Bronchial epithelial cell (primary cell): Measurements from ENCODE around the gene FAM184B. TPM values are rescaled to one million over a fixed set of nuclear protein-coding genes. Genes with fewer than 3 reads are reported as not detected.
"Not testable (repeated sequence)": the region's sequence is repeated elsewhere in the genome, so short reads cannot be mapped to it uniquely, and the experiment has no call there.

ENCODE experiments used
- DNase-seq: peaks from one replicate; pipeline ENCODE4 v3.0.0-alpha.2; 2010; ENCODE audit warnings: low read depth
- FAIRE-seq: peaks from 2 replicates; lab custom pipeline; 2011; peaks lifted over from hg19 to GRCh38; lab: Jason Lieb, UNC
- H3K27me3 ChIP-seq: 2 replicates; pipeline ENCODE4 v1.5.1; 2011; ENCODE audit warnings: low read length; ENCODE audit not compliant: control insufficient read depth, insufficient read depth
- H3K36me3 ChIP-seq: 2 replicates; pipeline ENCODE4 v1.5.1; 2011; ENCODE audit warnings: low read length; ENCODE audit not compliant: control insufficient read depth, insufficient read depth
- H3K4me3 ChIP-seq: 2 replicates; pipeline ENCODE4 v1.5.1; 2011; ENCODE audit warnings: mild to moderate bottlenecking, low read depth, low read length, control low read depth
- CTCF ChIP-seq: IDR thresholded peaks from 2 replicates; pipeline ENCODE4 v1.5.1; 2011; ENCODE audit warnings: mild to moderate bottlenecking, moderate library complexity, low read length, control low read depth, inconsistent platforms; ENCODE audit not compliant: insufficient read depth, severe bottlenecking
- total RNA-seq: library from RNA; depleted of rRNA; stranded (reverse); fragments of >200 nt; gene quantifications from 2 replicates; pipeline ENCODE4 v1.2.1, GENCODE V29; 2014

The FAM184B gene
- total RNA-seq, 1 donor from 2014 or later, result not detected

DNA sequence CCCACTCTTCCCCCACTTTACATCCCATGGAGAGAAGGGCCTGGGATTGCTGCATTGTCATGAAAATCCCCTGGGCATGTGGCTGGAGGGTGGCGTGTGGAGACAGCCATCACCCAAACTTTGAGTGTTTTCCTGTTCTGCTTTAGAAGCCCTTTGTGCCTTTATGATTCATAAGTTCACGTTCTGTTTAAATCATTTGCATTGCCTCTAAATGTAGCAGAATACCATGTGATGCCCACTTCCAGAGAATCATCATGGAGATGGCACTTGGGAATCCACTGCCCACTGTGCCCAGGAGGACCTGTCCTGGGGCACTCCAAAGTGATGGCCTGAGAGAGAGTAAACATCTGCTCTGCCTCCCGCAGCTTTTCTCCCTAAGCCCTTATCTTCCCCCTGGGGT is 114.2 kb downstream of the FAM184B start:
- Histone ChIP-seq H3K27me3 (no peaks in the 10 kb centered on the region), H3K4me3 (no peak overlapping the region), H3K36me3 (no peaks in the 10 kb centered on the region)
- no peak for DNase-seq
- FAIRE-seq, result peak; percentile 18
- no peak for TF ChIP-seq CTCF

DNA sequence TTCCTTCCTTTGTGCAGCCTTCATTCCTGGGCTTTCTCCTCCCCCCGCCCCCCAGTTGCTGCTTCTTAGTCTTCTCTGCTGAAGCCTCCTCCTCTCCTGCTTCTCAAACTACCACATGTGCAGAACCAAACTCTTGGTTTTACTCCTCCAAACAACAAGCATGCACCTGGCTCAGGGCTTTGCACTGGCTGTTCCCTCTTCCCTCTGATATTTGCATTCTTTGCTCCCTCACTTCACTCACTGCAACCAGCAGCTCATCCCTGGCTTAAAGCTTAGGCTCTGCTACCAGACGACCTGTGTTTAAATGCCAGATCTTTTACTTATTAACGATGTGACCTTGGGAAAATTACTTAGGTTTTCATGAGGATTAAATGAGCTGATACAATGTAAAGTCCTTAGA is 115.6 kb downstream of the FAM184B start:
- no peak for FAIRE-seq
- no peak for TF ChIP-seq CTCF
- H3K27me3 ChIP-seq, result no peaks in the 10 kb centered on the region
- H3K4me3 ChIP-seq, result no peak overlapping the region
- no peaks in the 10 kb centered on the region for H3K36me3 ChIP-seq
- no peak for DNase-seq

DNA sequence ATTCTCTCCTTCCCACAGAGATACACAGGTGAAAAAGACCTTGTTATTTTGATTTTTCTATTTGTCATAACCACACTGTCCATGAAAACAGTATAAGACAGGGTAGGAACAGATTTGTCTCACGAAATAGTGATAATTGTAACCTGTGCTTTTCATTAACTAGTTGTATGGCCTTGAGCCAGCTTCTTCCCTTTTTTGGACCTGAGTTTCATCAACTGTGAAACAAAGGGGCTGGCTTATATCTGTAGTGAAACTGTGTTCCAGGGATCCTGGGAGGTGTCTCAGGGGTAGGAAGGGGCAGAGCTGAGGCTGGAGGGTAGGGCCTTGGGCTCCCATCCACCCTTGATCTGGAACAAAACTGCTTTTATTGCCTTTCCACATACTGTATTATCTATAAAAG is 116.1 kb downstream of the FAM184B start:
- no peak for FAIRE-seq

DNA sequence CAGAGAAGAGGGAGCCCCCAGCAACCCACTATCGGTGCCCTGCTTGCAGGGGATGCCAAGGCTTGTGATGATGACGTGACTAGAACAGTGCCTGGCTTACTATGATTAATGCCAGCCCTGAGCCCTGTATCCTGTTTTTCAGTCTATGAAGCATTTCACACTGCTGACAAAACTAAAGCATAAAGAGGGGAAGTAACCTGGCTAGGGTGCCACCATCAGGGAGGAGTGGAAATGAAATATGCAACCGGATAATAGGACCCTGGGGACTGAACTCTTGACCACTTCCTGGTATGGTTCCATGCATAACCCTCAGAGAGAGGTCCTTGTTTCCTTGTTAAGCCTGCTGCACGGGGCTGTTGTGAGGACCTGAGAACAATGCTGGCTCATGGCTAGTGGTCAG is 116.7 kb downstream of the FAM184B start:
- Histone ChIP-seq H3K36me3 (no peaks in the 10 kb centered on the region), H3K4me3 (no peak overlapping the region), H3K27me3 (no peaks in the 10 kb centered on the region)
- FAIRE-seq (peak; percentile 83), DNase-seq (no peak)
- TF ChIP-seq CTCF, result no peak

More for the DNA sequence above, 116.1 kb downstream of the FAM184B start:
- DNase-seq, result no peak
- no peaks in the 10 kb centered on the region for H3K27me3 ChIP-seq
- no peak for TF ChIP-seq CTCF
- no peaks in the 10 kb centered on the region for H3K36me3 ChIP-seq
- H3K4me3 ChIP-seq, result no peak overlapping the region

GRCh38 chr4:17662694-17663093 is 118.7 kb downstream of the FAM184B start:
- H3K36me3 ChIP-seq, result no peaks in the 10 kb centered on the region
- peak; percentile 41 for DNase-seq
- H3K27me3 ChIP-seq, result no peaks in the 10 kb centered on the region
- H3K4me3 ChIP-seq, result no peak overlapping the region
- peak; percentile 62 for FAIRE-seq
- TF ChIP-seq CTCF, result no peak

GRCh38 chr4:17659196-17659595 is 122.2 kb downstream of the FAM184B start:
- not testable (repeated sequence) for H3K4me3 ChIP-seq, FAIRE-seq, DNase-seq

More at GRCh38 chr4:17659196-17659595, 122.2 kb downstream of the FAM184B start:
- not testable (repeated sequence) for H3K27me3 ChIP-seq, H3K36me3 ChIP-seq
